ENCODE results near the gene ARID1B. TPM values are rescaled to one million over a fixed set of nuclear protein-coding genes. Genes with fewer than 3 reads are reported as not detected.

ARID1B gene
- total and polyA plus RNA-seq, 12 donors, result 13.3 to 85.6 (median 50.9) TPM

- intact Hi-C loops (cut with DNase I), result loop anchor here in 1 of 2 donors (5.0 kb wide), 1 partner anchor 44 kb away; no protein-coding TSS in a partner anchor
- Histone ChIP-seq H3K36me3 (replicated peaks in 1 of 2) (no peaks in the 10 kb centered on the region), H3K4me3 (no peak overlapping the region), H3K27ac (peak overlapping the region in 1 of 5 donors; percentile 29), H3K27me3 (no peaks in the 10 kb centered on the region), H3K9me3 (replicated peaks in 1 of 3) (no peaks in the 10 kb centered on the region), H3K4me1 (replicated peaks in 1 of 2) (peaks cover 12 to 20% of the 10 kb centered on the region in 2 donors)
- TF ChIP-seq POLR2A (IDR thresholded peaks at IDR 0.05) (no peak), CTCF (IDR thresholded peaks at IDR 0.05) (no peak)
- peak in 2 of 7 donors; percentile 30 to 79 for DNase-seq
- 81 to 88% (median 84%) methylated on average over 17 to 23 of the region's 23 CpGs for WGBS, 4 donors
These were observed 451.4 kb downstream of the ARID1B start for GRCh38 chr6:157228426-157229131.

- 78 to 90% (median 84%) methylated on average over 8 of the region's 8 CpGs for WGBS, 4 donors
- Histone ChIP-seq H3K4me1 (replicated peaks in 1 of 2) (peaks cover 12 to 20% of the 10 kb centered on the region in 2 donors), H3K4me3 (no peak overlapping the region), H3K27me3 (no peaks in the 10 kb centered on the region), H3K36me3 (replicated peaks in 1 of 2) (no peaks in the 10 kb centered on the region), H3K9me3 (replicated peaks in 1 of 3) (no peaks in the 10 kb centered on the region), H3K27ac (no peak overlapping the region)
- DNase-seq, result peak in 1 of 7 donors; percentile 8
- intact Hi-C loops (cut with DNase I), result loop anchor here in 1 of 2 donors (5.0 kb wide), 1 partner anchor 43 kb away; no protein-coding TSS in a partner anchor
- no peak for TF ChIP-seq CTCF (IDR thresholded peaks at IDR 0.05)
- TF ChIP-seq POLR2A (IDR thresholded peaks at IDR 0.05), result no peak
These were observed 452.0 kb downstream of the ARID1B start for GRCh38 chr6:157229132-157229618.

GRCh38 chr6:157229713-157230112 lies 452.5 kb downstream of the ARID1B start:
- no peak for TF ChIP-seq CTCF (IDR thresholded peaks at IDR 0.05)
- TF ChIP-seq POLR2A (IDR thresholded peaks at IDR 0.05), result no peak
- H3K9me3 ChIP-seq (replicated peaks in 1 of 3), result no peaks in the 10 kb centered on the region
- intact Hi-C loops (cut with DNase I), result loop anchor here in 1 of 2 donors (5.0 kb wide), 1 partner anchor 43 kb away; no protein-coding TSS in a partner anchor
- no peaks in the 10 kb centered on the region for H3K27me3 ChIP-seq
- H3K27ac ChIP-seq, result no peak overlapping the region
- no peak overlapping the region for H3K4me3 ChIP-seq
- 90 to 96% (median 92%) methylated on average over 8 of the region's 8 CpGs for WGBS, 4 donors
- H3K36me3 ChIP-seq (replicated peaks in 1 of 2), result no peaks in the 10 kb centered on the region
- peaks cover 12 to 20% of the 10 kb centered on the region in 2 donors for H3K4me1 ChIP-seq (replicated peaks in 1 of 2)
- DNase-seq, result no peak

GRCh38 chr6:157230910-157231309 lies 453.7 kb downstream of the ARID1B start:
- H3K36me3 ChIP-seq (replicated peaks in 1 of 2), result no peaks in the 10 kb centered on the region
- TF ChIP-seq CTCF (IDR thresholded peaks at IDR 0.05) (no peak), POLR2A (IDR thresholded peaks at IDR 0.05) (no peak)
- intact Hi-C loops (cut with DNase I), result no loop called here
- DNase-seq, result no peak
- 85 to 95% (median 94%) methylated on average over 4 to 9 of the region's 9 CpGs for WGBS, 4 donors
- no peak overlapping the region for H3K4me3 ChIP-seq
- H3K4me1 ChIP-seq (replicated peaks in 1 of 2), result peaks cover 13 to 22% of the 10 kb centered on the region in 2 donors
- H3K9me3 ChIP-seq (replicated peaks in 1 of 3), result no peaks in the 10 kb centered on the region
- H3K27me3 ChIP-seq, result no peaks in the 10 kb centered on the region
- H3K27ac ChIP-seq, result no peak overlapping the region

Data from adrenal gland (tissue), 12 donors.